ENCODE measurements around the gene ATOSB.

ATOSB gene

GRCh38 chr9:35056571-35057270, 58.9 kb downstream of the ATOSB start:
- CTCF ChIA-PET, result interaction anchor here (2.0 kb wide), 1 partner anchor 62 kb away, joined by 7 read pairs; no protein-coding TSS in a partner anchor
- POLR2A ChIA-PET, result interaction anchor here (0.7 to 2.7 kb wide), 3 partner anchors 11 to 23 kb away, joined by 3 to 7 read pairs (median 5); partner anchors contain the start of genes FANCG and VCP
- TF ChIP-seq SETDB1 (IDR thresholded peaks at IDR 0.05; ENCODE audit: insufficient read length, low read length) (no peak), HOXC10 (CRISPR knock-in tag; IDR thresholded peaks at IDR 0.05) (no peak), REPIN1 (tag by site-specific recombination; IDR thresholded peaks at IDR 0.05; ENCODE audit: low read depth) (no peak), PBX3 (CRISPR knock-in tag; IDR thresholded peaks at IDR 0.05) (no peak), ZNF596 (tag by site-specific recombination; IDR thresholded peaks at IDR 0.05) (no peak), ZNF513 (tag by site-specific recombination; IDR thresholded peaks at IDR 0.05) (no peak), ZNF292 (tag by site-specific recombination; IDR thresholded peaks at IDR 0.05; ENCODE audit: borderline replicate concordance, low read depth) (no peak), ZNF354C (tag by site-specific recombination; IDR thresholded peaks at IDR 0.05; ENCODE audit: borderline replicate concordance, low read depth) (no peak), ZBTB10 (tag by site-specific recombination; IDR thresholded peaks at IDR 0.05) (no peak), ZNF677 (tag by site-specific recombination; IDR thresholded peaks at IDR 0.05) (no peak), TRIM28 (IDR thresholded peaks at IDR 0.05; ENCODE audit: borderline replicate concordance, low read length) (no peak), ZNF266 (tag by site-specific recombination; IDR thresholded peaks at IDR 0.05; ENCODE audit: low read depth) (no peak), BCL11A (tag by site-specific recombination; IDR thresholded peaks at IDR 0.05; ENCODE audit: low read depth) (no peak), ZNF19 (tag by site-specific recombination; IDR thresholded peaks at IDR 0.05; ENCODE audit: low read depth) (no peak), GLIS1 (tag by site-specific recombination; IDR thresholded peaks at IDR 0.05) (no peak), ZNF416 (tag by site-specific recombination; IDR thresholded peaks at IDR 0.05) (no peak)
- H3K4me3 ChIP-seq (ENCODE audit: low read depth, low read length), result no peak overlapping the region
- H3K4me1 ChIP-seq (ENCODE audit: control insufficient read depth, insufficient read depth, low read length), result no peaks in the 10 kb centered on the region
- no peak overlapping the region for H3K27ac ChIP-seq (ENCODE audit: extremely low read depth, low read depth, low read length)
- H3K9me3 ChIP-seq (ENCODE audit: control insufficient read depth, insufficient read depth, low read depth, low read length), result no peaks in the 10 kb centered on the region
- peaks cover 41 to 87% of the 10 kb centered on the region in 2 experiments for H3K36me3 ChIP-seq (ENCODE audit: control insufficient read depth in 2 of 2, insufficient read depth in 1 of 2, low read length in 2 of 2)

GRCh38 chr9:35054871-35055644, 60.6 kb downstream of the ATOSB start:
- Histone ChIP-seq H3K36me3 (ENCODE audit: control insufficient read depth in 2 of 2, insufficient read depth in 1 of 2, low read length in 2 of 2) (peaks cover 25 to 85% of the 10 kb centered on the region in 2 experiments), H3K4me3 (ENCODE audit: low read depth, low read length) (no peak overlapping the region), H3K9me3 (ENCODE audit: control insufficient read depth, insufficient read depth, low read depth, low read length) (no peaks in the 10 kb centered on the region), H3K4me1 (ENCODE audit: control insufficient read depth, insufficient read depth, low read length) (no peaks in the 10 kb centered on the region), H3K27ac (ENCODE audit: extremely low read depth, low read depth, low read length) (no peak overlapping the region)
- ChIA-PET CTCF (interaction anchor here (0.6 to 2.1 kb wide), 3 partner anchors 42 to 768 kb away, joined by 3 to 8 read pairs (median 4); partner anchors contain the start of gene PIGO), POLR2A (interaction anchor here (1.9 to 2.7 kb wide), 2 partner anchors 17 to 25 kb away, joined by 5 to 7 read pairs; partner anchors contain the start of genes FANCG and VCP)
- TF ChIP-seq ZFP41 (tag by site-specific recombination; IDR thresholded peaks at IDR 0.05; ENCODE audit: borderline replicate concordance), result no peak
- no peak for TF ChIP-seq ZNF184 (tag by site-specific recombination; IDR thresholded peaks at IDR 0.05)
